Hematopoietic multipotent progenitor cell treated with erythropoietin and hydrocortisone succinate and interleukin-3 and kit ligand, for 8 days (in vitro differentiated cells): ENCODE results near the gene PIGT.

Experiments
- DNase-seq: peaks from one replicate; pipeline ENCODE4 v3.0.0-alpha.2; 2015

Gene PIGT

GRCh38 chr20:45402946-45403345 lies 13.0 kb upstream of the PIGT start:
- no peak for DNase-seq

GRCh38 chr20:45404438-45404837 lies 11.5 kb upstream of the PIGT start:
- no peak for DNase-seq

- no peak for DNase-seq
These were observed 10.2 kb upstream of the PIGT start for GRCh38 chr20:45405571-45406259.

GRCh38 chr20:45406260-45407066 lies 9.5 kb upstream of the PIGT start:
- DNase-seq: no peak

GRCh38 chr20:45407067-45407745 lies 8.7 kb upstream of the PIGT start:
- no peak for DNase-seq

- DNase-seq: no peak
These were observed 7.9 kb upstream of the PIGT start, which contains the start of gene DBNDD2 for GRCh38 chr20:45407783-45408645. Gene DBNDD2 (plus strand): TSS chr20:45408289. CDS start chr20:45408468, 179 bp downstream.

GRCh38 chr20:45408646-45409213 lies 7.2 kb upstream of the PIGT start:
- no peak for DNase-seq

- no peak for DNase-seq
These were observed 6.2 kb upstream of the PIGT start for GRCh38 chr20:45409521-45410272.

- DNase-seq: no peak
These were observed 5.1 kb upstream of the PIGT start for GRCh38 chr20:45410887-45411286.

- no peak for DNase-seq
These were observed 3.3 kb upstream of the PIGT start for GRCh38 chr20:45412653-45413052.

- no peak for DNase-seq
These were observed 2.5 kb upstream of the PIGT start for GRCh38 chr20:45413479-45413878.

GRCh38 chr20:45416917-45417316 lies 976 bp downstream of the PIGT start:
- no peak for DNase-seq

- DNase-seq: peak; percentile 89
These were observed 3.5 kb downstream of the PIGT start for GRCh38 chr20:45419188-45420091.

GRCh38 chr20:45420125-45420524 lies 4.2 kb downstream of the PIGT start:
- no peak for DNase-seq

- no peak for DNase-seq
These were observed 7.8 kb downstream of the PIGT start for GRCh38 chr20:45423700-45424099.

- DNase-seq: no peak
These were observed 9.6 kb downstream of the PIGT start for GRCh38 chr20:45425561-45425960.

- DNase-seq: no peak
These were observed 10.5 kb downstream of the PIGT start for GRCh38 chr20:45426320-45427016.

GRCh38 chr20:45427236-45428149 lies 11.6 kb downstream of the PIGT start:
- peak; percentile 35 for DNase-seq

GRCh38 chr20:45429618-45430017 lies 13.7 kb downstream of the PIGT start:
- DNase-seq: no peak
